WTC11 (cell line): Measurements from ENCODE around the gene ZER1.

Source experiments
- TEAD4 ChIP-seq: sonication (generic); formaldehyde crosslinking; IDR thresholded peaks from 2 replicates; pipeline ENCODE4 v1.8.0; 2022; ENCODE audit warnings: mild to moderate bottlenecking, missing genetic modification reagents
- TF ChIP-seq, protein P1 (sequence below): sonication (generic); formaldehyde crosslinking; IDR thresholded peaks from 2 replicates; pipeline ENCODE4 v1.8.0; 2022; ENCODE audit warnings: mild to moderate bottlenecking, missing genetic modification reagents
- TF ChIP-seq, protein P2 (sequence below): fragments of 200-600 bp; IDR thresholded peaks from 2 replicates; pipeline ENCODE4 v1.8.0; 2022; ENCODE audit warnings: antibody characterized with exemption
- TF ChIP-seq, protein P3 (sequence below): sonication (generic); formaldehyde crosslinking; IDR thresholded peaks from 2 replicates; pipeline ENCODE4 v1.8.1; 2023; ENCODE audit warnings: mild to moderate bottlenecking, missing genetic modification reagents

- TF ChIP-seq, protein P1, sequence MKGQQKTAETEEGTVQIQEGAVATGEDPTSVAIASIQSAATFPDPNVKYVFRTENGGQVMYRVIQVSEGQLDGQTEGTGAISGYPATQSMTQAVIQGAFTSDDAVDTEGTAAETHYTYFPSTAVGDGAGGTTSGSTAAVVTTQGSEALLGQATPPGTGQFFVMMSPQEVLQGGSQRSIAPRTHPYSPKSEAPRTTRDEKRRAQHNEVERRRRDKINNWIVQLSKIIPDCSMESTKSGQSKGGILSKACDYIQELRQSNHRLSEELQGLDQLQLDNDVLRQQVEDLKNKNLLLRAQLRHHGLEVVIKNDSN (CRISPR knock-in tag), result no peak
- TF ChIP-seq, protein P2, sequence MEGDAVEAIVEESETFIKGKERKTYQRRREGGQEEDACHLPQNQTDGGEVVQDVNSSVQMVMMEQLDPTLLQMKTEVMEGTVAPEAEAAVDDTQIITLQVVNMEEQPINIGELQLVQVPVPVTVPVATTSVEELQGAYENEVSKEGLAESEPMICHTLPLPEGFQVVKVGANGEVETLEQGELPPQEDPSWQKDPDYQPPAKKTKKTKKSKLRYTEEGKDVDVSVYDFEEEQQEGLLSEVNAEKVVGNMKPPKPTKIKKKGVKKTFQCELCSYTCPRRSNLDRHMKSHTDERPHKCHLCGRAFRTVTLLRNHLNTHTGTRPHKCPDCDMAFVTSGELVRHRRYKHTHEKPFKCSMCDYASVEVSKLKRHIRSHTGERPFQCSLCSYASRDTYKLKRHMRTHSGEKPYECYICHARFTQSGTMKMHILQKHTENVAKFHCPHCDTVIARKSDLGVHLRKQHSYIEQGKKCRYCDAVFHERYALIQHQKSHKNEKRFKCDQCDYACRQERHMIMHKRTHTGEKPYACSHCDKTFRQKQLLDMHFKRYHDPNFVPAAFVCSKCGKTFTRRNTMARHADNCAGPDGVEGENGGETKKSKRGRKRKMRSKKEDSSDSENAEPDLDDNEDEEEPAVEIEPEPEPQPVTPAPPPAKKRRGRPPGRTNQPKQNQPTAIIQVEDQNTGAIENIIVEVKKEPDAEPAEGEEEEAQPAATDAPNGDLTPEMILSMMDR, result no peak
- TF ChIP-seq, protein P3, sequence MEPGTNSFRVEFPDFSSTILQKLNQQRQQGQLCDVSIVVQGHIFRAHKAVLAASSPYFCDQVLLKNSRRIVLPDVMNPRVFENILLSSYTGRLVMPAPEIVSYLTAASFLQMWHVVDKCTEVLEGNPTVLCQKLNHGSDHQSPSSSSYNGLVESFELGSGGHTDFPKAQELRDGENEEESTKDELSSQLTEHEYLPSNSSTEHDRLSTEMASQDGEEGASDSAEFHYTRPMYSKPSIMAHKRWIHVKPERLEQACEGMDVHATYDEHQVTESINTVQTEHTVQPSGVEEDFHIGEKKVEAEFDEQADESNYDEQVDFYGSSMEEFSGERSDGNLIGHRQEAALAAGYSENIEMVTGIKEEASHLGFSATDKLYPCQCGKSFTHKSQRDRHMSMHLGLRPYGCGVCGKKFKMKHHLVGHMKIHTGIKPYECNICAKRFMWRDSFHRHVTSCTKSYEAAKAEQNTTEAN (CRISPR knock-in tag), result no peak
- no peak for TF ChIP-seq TEAD4 (CRISPR knock-in tag)
These were observed 43.4 kb downstream of the ZER1 start for GRCh38 chr9:128728298-128728697.
